Natural killer cell treated with Interleukin-12 subunit alpha and Interleukin-12 subunit beta and Interleukin-15 and Interleukin-18, amount 100 ng/mL, for 72 hours (primary cell): Measurements from ENCODE around the gene GPR31. TPM values are rescaled to one million over a fixed set of nuclear protein-coding genes. Genes with fewer than 3 reads are reported as not detected.

ENCODE experiments used
- ATAC-seq, 2 donors: fragments of 150-1000 bp; cut with Tn5 transposase in 1 of 2; sonication (Bioruptor Pico), chemical (Tn5 transposase) in 1 of 2; 2 replicates each; pipeline ENCODE4 v1.10.0; 2021
- DNase-seq: peaks from one replicate; pipeline ENCODE4 v3.0.0; 2022; ENCODE audit warnings: low spot score
- H3K27ac Mint-ChIP-seq, 2 donors: 1 replicate in 1 of 2; 2 replicates in 1 of 2; pipeline ENCODE4 v1.8.0; 2022; ENCODE audit warnings: mixed read lengths in 2 of 2, mild to moderate bottlenecking in 1 of 2, moderate library complexity in 1 of 2
- H3K27me3 Mint-ChIP-seq, 2 donors: 1 replicate in 1 of 2; 2 replicates in 1 of 2; pipeline ENCODE4 v1.8.0; 2022; ENCODE audit warnings: mixed read lengths in 2 of 2
- H3K36me3 Mint-ChIP-seq: one replicate; pipeline ENCODE4 v1.8.0; 2022; ENCODE audit warnings: mixed read lengths
- H3K4me1 Mint-ChIP-seq, 2 donors: 1 replicate in 1 of 2; 2 replicates in 1 of 2; pipeline ENCODE4 v1.8.0; 2022; ENCODE audit warnings: low read depth in 2 of 2, mixed read lengths in 2 of 2, mild to moderate bottlenecking in 1 of 2
- H3K4me3 Mint-ChIP-seq: one replicate; pipeline ENCODE4 v1.8.0; 2022; ENCODE audit warnings: mixed read lengths
- H3K9me3 Mint-ChIP-seq: 2 replicates; pipeline ENCODE4 v1.8.0; 2022; ENCODE audit warnings: mixed read lengths
- total RNA-seq, 2 donors: library from RNA; stranded (reverse); gene quantifications; one replicate each; pipeline ENCODE4 v1.2.3, GENCODE V29; 2022

GPR31 gene
- total RNA-seq, 2 donors from 2014 or later = not detected

DNA sequence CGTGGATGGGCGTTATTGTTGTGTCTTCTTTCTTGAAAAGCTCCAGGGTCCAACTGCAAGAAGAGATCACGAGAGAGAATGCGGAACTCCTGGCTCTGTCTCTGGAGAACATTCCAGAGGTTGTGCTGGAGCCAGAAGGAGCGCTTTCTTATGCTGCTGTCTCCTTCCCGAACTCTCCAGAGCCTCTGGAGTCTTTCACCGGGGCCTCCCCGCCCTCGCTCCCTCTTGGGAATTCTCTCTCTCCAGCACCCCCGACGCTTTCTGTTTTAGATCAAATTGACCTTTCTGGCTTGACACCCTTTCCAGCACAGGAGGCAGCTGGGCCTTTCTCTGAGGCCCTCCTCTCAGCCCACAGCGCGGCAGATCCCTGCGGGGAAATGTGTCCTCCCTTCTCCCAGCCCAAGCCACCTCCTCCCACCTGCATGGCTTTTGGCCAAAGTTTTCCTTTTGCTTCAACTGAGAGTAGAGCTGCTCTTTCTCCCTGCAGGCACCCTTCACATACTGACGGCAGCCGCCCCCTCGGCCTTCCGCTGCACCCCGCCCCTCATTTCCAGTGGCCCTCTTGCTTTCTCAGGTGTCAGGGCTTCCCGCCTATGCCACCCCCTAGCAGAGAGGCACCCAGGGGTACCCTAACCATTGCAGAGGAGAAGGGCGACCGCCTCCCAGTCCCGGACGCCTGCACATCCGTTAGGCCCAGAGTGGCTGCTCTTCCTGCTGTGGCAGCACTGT lies 41.5 kb downstream of the GPR31 start:
- Mint-ChIP-seq H3K4me1 (peaks cover 18 to 54% of the 10 kb centered on the region in 2 donors), H3K27ac (no peak overlapping the region), H3K9me3 (no peaks in the 10 kb centered on the region), H3K4me3 (no peak overlapping the region), H3K36me3 (no peaks in the 10 kb centered on the region), H3K27me3 (peaks cover 32 to 33% of the 10 kb centered on the region in 2 donors)
- DNase-seq (no peak), ATAC-seq (no peak)

DNA sequence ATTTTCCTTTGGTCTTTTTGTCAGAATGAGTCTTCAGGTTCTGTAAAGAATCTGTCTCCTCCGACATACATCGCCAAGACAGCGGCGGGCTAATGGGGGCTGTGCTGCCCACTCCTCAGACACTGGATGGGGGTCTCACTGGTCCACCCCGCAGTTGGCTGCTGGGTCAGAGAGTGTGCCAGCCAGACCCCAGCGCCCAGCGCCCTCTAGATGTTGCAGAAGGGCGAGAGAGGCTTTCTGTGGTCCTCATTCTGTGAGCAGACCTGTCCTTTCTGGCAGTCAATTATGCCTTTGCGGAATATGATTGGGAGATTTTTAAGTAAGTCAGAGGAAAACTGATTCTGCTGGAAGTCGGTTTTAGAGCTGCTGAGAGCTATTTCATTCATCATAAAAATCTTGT lies 42.7 kb downstream of the GPR31 start:
- Mint-ChIP-seq H3K9me3 (no peaks in the 10 kb centered on the region), H3K36me3 (no peaks in the 10 kb centered on the region), H3K4me1 (peaks cover 11 to 44% of the 10 kb centered on the region in 2 donors), H3K4me3 (peak overlapping the region; percentile 38), H3K27me3 (peaks cover 33 to 38% of the 10 kb centered on the region in 2 donors), H3K27ac (peak overlapping the region in 1 of 2 donors; percentile 52)
- ATAC-seq (no peak), DNase-seq (no peak)

DNA sequence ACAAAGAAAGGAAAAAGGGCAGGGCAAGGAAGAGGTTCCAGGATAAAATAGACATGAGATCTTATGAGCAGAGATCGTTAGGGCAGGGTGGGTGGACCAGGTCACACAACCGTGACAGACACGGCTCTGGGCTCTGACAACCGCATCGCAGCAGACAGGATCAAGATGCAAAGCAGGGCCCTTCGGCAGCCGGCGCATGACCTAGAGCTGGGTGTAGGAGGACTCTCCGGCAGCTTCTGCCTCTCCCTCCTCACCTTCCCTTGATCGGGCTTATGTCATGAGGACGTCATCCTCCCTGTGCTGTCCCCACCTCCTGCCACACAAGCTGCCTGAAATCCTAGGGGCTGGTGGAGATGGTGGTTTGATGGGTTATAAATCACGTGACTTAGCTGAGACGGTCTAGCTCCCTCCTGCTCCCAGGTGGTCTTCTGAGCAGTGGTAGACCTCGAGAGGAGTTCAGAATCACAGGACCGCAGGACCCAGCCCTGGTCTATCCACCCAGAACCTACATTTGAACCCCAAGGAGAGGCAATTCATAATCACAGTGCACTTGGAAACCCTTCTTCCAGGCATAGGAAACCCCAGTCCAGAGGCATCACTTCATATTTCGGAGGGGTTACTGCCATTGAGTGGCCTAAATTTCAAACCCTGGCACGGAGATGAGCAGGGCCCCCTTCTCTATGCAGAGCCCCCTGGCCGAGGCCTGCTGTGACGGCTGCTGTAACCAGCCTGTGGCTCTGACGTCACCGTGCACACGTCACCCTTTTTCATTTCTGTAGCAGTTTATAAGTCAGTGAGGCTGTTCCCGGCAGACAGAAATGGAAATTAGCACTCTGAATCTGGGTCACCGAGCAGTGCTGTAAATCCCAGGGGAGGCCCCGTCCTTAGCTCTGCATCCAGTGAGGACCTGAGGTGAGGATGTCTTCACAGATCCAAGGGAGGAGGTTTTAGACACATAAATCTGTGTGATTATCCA lies 43.6 kb downstream of the GPR31 start:
- Mint-ChIP-seq H3K27me3 (peaks cover 34 to 38% of the 10 kb centered on the region in 2 donors), H3K36me3 (no peaks in the 10 kb centered on the region)
- peak in 1 of 2 donors; percentile 69 for ATAC-seq

DNA sequence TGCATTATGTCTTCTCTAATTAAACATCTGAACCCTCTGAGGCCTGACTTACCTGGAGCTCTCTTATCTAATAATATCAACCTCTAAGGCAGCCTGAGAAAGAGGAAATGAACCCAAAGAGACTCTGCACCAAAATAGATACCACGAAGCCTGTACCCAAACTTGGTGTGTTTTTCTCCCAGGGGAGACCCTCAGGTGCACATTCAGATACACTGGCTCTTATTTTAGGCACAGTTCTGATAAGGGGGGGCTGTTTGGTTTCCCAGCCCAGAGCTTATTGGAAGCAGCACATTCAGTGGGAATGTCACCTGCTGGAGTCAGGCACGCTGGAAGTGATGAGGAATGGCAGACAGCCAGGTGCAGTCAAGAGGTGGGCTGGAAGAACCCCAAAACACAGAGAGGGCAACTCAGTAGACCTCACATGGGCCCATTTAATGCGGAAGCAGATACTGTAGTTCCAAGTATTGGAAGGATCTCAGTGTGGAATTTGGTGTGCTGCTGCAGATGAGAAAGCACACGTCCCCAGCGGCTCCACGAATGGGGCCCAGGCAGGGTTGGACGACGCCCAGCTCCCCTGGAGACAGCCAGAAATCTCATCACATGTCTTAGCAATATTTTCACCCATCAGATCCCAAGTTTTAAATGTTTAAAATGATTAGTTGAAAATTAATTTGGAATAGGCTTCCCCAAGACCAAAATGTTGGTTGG lies 44.6 kb downstream of the GPR31 start:
- H3K27me3 Mint-ChIP-seq = peaks cover 28 to 33% of the 10 kb centered on the region in 2 donors
- no peaks in the 10 kb centered on the region for H3K9me3 Mint-ChIP-seq
- ATAC-seq (no peak), DNase-seq (no peak)
- H3K36me3 Mint-ChIP-seq = no peaks in the 10 kb centered on the region
- H3K27ac Mint-ChIP-seq = no peak overlapping the region
- peaks cover 3 to 26% of the 10 kb centered on the region in 2 donors for H3K4me1 Mint-ChIP-seq
- H3K4me3 Mint-ChIP-seq = peak overlapping the region; percentile 78

More for the DNA sequence above, 43.6 kb downstream of the GPR31 start:
- H3K27ac Mint-ChIP-seq = peak overlapping the region in 1 of 2 donors; percentile 52
- H3K4me3 Mint-ChIP-seq = peak overlapping the region; percentile 38
- no peak for DNase-seq
- no peaks in the 10 kb centered on the region for H3K9me3 Mint-ChIP-seq
- peaks cover 10 to 36% of the 10 kb centered on the region in 2 donors for H3K4me1 Mint-ChIP-seq

DNA sequence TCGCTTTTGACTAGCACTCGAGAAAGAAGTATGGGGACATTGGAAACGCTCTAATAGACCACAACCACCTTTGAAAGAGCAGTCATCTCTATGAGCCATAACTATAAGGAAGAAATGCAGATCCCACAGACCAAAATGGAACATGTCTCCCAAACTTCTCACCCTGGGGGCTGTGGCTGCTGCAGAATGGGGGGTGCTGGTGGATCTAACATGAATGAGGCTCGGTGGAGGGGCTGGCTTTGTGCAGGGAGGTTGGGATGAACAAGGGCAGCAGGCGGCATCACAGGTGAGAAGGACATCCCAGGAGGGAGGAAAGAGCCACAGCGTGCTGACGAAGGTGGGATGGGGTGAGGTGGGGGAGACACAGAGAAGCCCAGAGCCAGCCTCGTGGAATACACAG lies 45.4 kb downstream of the GPR31 start:
- no peak for ATAC-seq
- H3K36me3 Mint-ChIP-seq = no peaks in the 10 kb centered on the region
- peak overlapping the region; percentile 78 for H3K4me3 Mint-ChIP-seq
- DNase-seq = no peak
- H3K4me1 Mint-ChIP-seq = peaks cover 3 to 20% of the 10 kb centered on the region in 2 donors
- H3K27me3 Mint-ChIP-seq = peaks cover 26 to 27% of the 10 kb centered on the region in 2 donors
- H3K9me3 Mint-ChIP-seq = no peaks in the 10 kb centered on the region
- no peak overlapping the region for H3K27ac Mint-ChIP-seq

DNA sequence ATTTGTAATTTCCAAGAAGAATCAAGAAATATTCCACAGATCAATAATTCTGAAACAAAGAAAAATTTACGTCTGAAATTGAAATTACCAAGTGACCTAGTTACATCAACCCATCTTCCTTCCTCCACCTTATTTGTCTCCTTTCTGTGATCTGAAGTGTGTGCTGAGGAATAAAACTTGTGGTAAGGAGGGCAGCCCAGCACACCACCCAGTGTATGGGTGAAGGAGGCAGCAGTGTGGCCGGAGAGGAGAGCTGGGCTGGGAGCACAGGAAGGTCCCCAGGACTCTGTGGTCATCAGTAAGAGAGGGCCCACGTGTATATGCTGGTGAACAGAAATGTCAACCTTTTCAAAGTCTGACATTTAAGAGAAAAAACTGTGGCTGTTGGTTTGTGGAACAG lies 46.2 kb downstream of the GPR31 start:
- no peak for DNase-seq
- Mint-ChIP-seq H3K4me3 (peak overlapping the region; percentile 78), H3K27ac (peak overlapping the region in 1 of 2 donors; percentile 72), H3K9me3 (no peaks in the 10 kb centered on the region), H3K27me3 (peaks cover 26% of the 10 kb centered on the region in 2 donors), H3K36me3 (no peaks in the 10 kb centered on the region), H3K4me1 (peaks cover 3 to 20% of the 10 kb centered on the region in 2 donors)
- ATAC-seq = no peak

DNA sequence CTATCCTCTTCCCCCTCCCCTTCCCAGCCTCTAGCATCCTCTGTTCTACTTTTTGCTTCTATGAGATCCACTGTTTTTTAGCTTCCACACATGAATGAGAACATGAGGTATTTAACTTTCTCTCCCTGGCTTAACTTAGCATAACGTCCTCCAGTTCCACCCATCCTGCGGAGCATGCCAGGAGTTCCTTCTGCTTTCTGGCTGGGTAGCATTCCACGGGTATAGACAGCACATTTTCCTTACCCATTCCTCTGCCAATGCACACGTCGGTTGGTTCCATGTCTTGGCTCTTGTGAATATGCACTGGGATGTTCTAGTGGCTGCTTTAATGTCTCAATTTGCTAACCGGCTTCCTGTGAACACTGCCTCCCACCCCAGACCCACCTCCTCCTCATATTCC lies 48.1 kb downstream of the GPR31 start:
- Mint-ChIP-seq H3K4me1 (peaks cover 3 to 20% of the 10 kb centered on the region in 2 donors), H3K36me3 (no peaks in the 10 kb centered on the region), H3K27me3 (peaks cover 20 to 26% of the 10 kb centered on the region in 2 donors), H3K27ac (no peak overlapping the region), H3K9me3 (no peaks in the 10 kb centered on the region), H3K4me3 (no peak overlapping the region)
- ATAC-seq (no peak), DNase-seq (no peak)

DNA sequence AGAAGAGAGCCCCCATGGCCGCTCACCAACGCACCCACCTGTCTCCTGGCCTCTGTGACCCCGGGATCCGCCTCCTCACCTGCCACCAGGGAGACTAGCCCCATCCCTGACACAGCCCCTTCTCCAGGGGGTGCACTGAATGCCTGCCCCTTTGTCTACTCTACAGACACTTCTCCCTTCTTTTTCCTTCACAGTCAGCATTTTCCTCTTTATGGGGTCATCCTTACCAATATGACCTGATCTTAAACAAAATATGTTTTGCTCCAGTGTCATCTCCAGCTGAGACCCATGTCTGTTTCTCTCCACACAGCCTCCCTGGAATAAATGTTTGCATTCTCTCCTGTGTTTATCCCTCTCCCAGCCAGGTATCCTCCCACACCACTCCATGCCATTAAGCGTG lies 49.5 kb downstream of the GPR31 start:
- ATAC-seq = no peak
- Mint-ChIP-seq H3K27ac (no peak overlapping the region), H3K4me3 (no peak overlapping the region), H3K4me1 (peaks cover 6 to 23% of the 10 kb centered on the region in 2 donors), H3K36me3 (no peaks in the 10 kb centered on the region), H3K27me3 (peaks cover 16 to 19% of the 10 kb centered on the region in 2 donors), H3K9me3 (no peaks in the 10 kb centered on the region)
- DNase-seq = no peak

DNA sequence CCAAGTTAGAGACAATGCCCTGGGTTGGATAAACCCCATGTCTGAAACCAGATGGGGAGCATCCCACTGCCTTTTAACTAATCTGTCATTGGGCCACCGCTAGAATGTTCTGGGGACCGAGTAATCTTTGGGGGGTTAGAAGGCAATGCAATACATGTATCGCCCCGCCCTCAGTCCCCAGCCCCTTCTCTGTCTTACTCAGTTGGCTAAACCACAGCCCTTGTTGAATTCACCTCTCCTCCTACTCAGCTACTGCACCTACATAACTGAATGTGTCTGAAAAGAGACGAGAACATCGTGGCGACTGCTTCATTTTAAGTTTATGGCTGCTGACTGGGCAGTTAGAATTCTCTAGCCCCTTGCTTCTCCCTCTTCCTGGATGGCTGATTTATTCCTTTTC lies 50.0 kb downstream of the GPR31 start:
- Mint-ChIP-seq H3K27ac (no peak overlapping the region), H3K4me3 (no peak overlapping the region), H3K36me3 (no peaks in the 10 kb centered on the region), H3K4me1 (peaks cover 9 to 21% of the 10 kb centered on the region in 2 donors), H3K9me3 (no peaks in the 10 kb centered on the region), H3K27me3 (peaks cover 16 to 19% of the 10 kb centered on the region in 2 donors)
- no peak for ATAC-seq
- no peak for DNase-seq

DNA sequence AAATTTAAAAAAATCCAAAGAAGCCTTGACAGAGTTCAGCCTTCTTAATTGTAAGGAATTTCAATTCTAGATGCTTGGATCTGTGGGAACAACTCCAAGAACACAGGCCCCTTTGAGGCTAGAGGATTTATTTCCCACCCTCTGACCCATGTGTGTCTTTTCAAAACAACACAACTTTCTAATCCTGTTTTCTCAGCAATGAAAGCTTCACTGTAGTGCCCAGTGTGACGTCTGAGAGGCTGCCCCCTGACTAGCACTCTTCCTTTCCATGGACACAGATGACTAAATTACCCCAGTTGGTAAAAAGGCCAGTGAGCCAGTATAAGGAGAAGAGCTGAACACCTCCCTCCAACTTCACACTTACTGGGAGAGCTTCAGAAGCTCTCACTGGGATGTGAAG lies 51.4 kb downstream of the GPR31 start:
- Mint-ChIP-seq H3K4me3 (no peak overlapping the region), H3K9me3 (no peaks in the 10 kb centered on the region), H3K4me1 (peaks cover 7 to 8% of the 10 kb centered on the region in 2 donors), H3K27ac (no peak overlapping the region), H3K36me3 (no peaks in the 10 kb centered on the region), H3K27me3 (peaks cover 8 to 9% of the 10 kb centered on the region in 2 donors)
- no peak for ATAC-seq
- no peak for DNase-seq

Other genes with a start within 250 kb of the GPR31 start
- gene RNASET2, start 201.4 kb downstream of the GPR31 start, total RNA-seq = 10 to 100 TPM; 18.1 to 50.6 TPM
- gene CEP43, start 158.6 kb downstream of the GPR31 start, total RNA-seq = 10 to 100 TPM; 20.0 to 35.1 TPM
- gene CCR6, start 34.9 kb downstream of the GPR31 start, total RNA-seq = under 1 TPM in 1 of 2 donors, not detected in 1; 0.17 TPM
- gene UNC93A, start 133.3 kb upstream of the GPR31 start, total RNA-seq = not detected
- not detected for gene TTLL2, start 167.1 kb upstream of the GPR31 start, total RNA-seq